Esophagus squamous epithelium (tissue), 5 donors: ENCODE measurements around the gene CPLX1. TPM values are rescaled to one million over a fixed set of nuclear protein-coding genes. Genes with fewer than 3 reads are reported as not detected.

ENCODE experiments used
- DNase-seq: peaks from one replicate; lab custom pipeline; 2025; lab: John Stamatoyannopoulos, UW
- H3K27ac ChIP-seq, 4 donors: fragments of 200-600 bp; sonication (generic); one replicate each; pipeline ENCODE4 v1.5.1; 2016 to 2019; ENCODE audit warnings: mild to moderate bottlenecking in 1 of 4
- H3K27me3 ChIP-seq, 4 donors: fragments of 200-600 bp; sonication (generic); 1 replicate in 3 of 4; 2 replicates in 1 of 4; pipeline versions ENCODE4 v1.5.1 to v1.6.0; 2017 to 2021; ENCODE audit warnings: antibody characterized with exemption in 1 of 4
- H3K36me3 ChIP-seq, 3 donors: fragments of 200-600 bp; sonication (generic); one replicate each; pipeline ENCODE4 v1.5.1; 2016 to 2019
- H3K4me1 ChIP-seq, 3 donors: fragments of 200-600 bp; sonication (generic); one replicate each; pipeline ENCODE4 v1.5.1; 2017 to 2019
- H3K4me3 ChIP-seq, 4 donors: fragments of 200-600 bp; sonication (generic); 1 replicate in 3 of 4; 2 replicates in 1 of 4; pipeline ENCODE4 v1.5.1; 2016 to 2019; ENCODE audit warnings: mild to moderate bottlenecking in 2 of 4, moderate library complexity in 1 of 4
- H3K9me3 ChIP-seq, 3 donors: fragments of 200-600 bp; sonication (generic); one replicate each; pipeline ENCODE4 v1.5.1; 2016 to 2019
- CTCF ChIP-seq, 6 experiments: fragments of 450-650 bp in 4 of 6; fragments of 200-600 bp in 2 of 6; sonication (generic) in 2 of 6; IDR thresholded peaks; one replicate each; pipeline ENCODE4 v1.5.1; 2016 to 2019; ENCODE audit warnings: antibody characterized with exemption in 6 of 6, mild to moderate bottlenecking in 4 of 6, moderate library complexity in 4 of 6
- POLR2A ChIP-seq, 4 donors: fragments of 450-650 bp; IDR thresholded peaks; one replicate each; pipeline ENCODE4 v1.6.1; 2017; ENCODE audit warnings: antibody characterized with exemption in 4 of 4, mild to moderate bottlenecking in 4 of 4, moderate library complexity in 3 of 4
- WGBS, 2 donors: methylation state at CpG; one replicate each; pipeline ENCODE4 v1.1.5; 2018; 5-methylcytosine and 5-hydroxymethylcytosine counted together
- intact Hi-C: fragments of 100-400 bp; cut with DNase I; formaldehyde crosslinking; loops from one replicate; pipeline ENCODE4 v1.15.0; 2022
- total RNA-seq, 4 donors: library from RNA; depleted of rRNA; stranded (reverse); fragments of >200 nt; gene quantifications; one replicate each; pipeline ENCODE4 v1.1.0, GENCODE V29; 2016
- donor health status: DM: yes; HTN: yes; CAD: no.

Gene CPLX1
- total RNA-seq, 4 donors from 2014 or later = 0.44 to 0.57 TPM; not detected in 2

- 90 to 94% methylated on average over 19 of the region's 19 CpGs for WGBS, 2 donors
- no peak for DNase-seq
- TF ChIP-seq POLR2A (IDR thresholded peaks at IDR 0.05) (no peak), CTCF (IDR thresholded peaks at IDR 0.05) (no peak)
- Histone ChIP-seq H3K9me3 (no peaks in the 10 kb centered on the region), H3K27me3 (no peaks in the 10 kb centered on the region), H3K4me1 (peaks cover 5 to 53% (median 22%) of the 10 kb centered on the region in 3 donors), H3K27ac (no peak overlapping the region), H3K36me3 (peaks cover 4 to 99% (median 18%) of the 10 kb centered on the region in 3 donors), H3K4me3 (no peak overlapping the region)
- intact Hi-C loops = no loop called here
These were observed 56.4 kb downstream of the CPLX1 start for GRCh38 chr4:769511-769910.

GRCh38 chr4:768995-769394 lies 56.9 kb downstream of the CPLX1 start:
- 82 to 86% methylated on average over 5 to 10 of the region's 12 CpGs for WGBS, 2 donors
- H3K27ac ChIP-seq = no peak overlapping the region
- H3K4me3 ChIP-seq = no peak overlapping the region
- H3K36me3 ChIP-seq = peaks cover 6 to 99% (median 18%) of the 10 kb centered on the region in 3 donors
- DNase-seq = no peak
- no peaks in the 10 kb centered on the region for H3K9me3 ChIP-seq
- peaks cover 5 to 49% (median 22%) of the 10 kb centered on the region in 3 donors for H3K4me1 ChIP-seq
- no peak for TF ChIP-seq POLR2A (IDR thresholded peaks at IDR 0.05)
- TF ChIP-seq CTCF (IDR thresholded peaks at IDR 0.05) = no peak
- no peaks in the 10 kb centered on the region for H3K27me3 ChIP-seq
- intact Hi-C loops = no loop called here

- no peak for DNase-seq
- Histone ChIP-seq H3K27me3 (no peaks in the 10 kb centered on the region), H3K36me3 (peaks cover 8 to 99% (median 18%) of the 10 kb centered on the region in 3 donors), H3K4me3 (no peak overlapping the region), H3K4me1 (peaks cover 5 to 40% (median 15%) of the 10 kb centered on the region in 3 donors), H3K9me3 (no peaks in the 10 kb centered on the region), H3K27ac (no peak overlapping the region)
- TF ChIP-seq CTCF (IDR thresholded peaks at IDR 0.05) = no peak
- TF ChIP-seq POLR2A (IDR thresholded peaks at IDR 0.05) = no peak
- WGBS, 2 donors = 91% methylated on average over 10 to 15 of the region's 15 CpGs
- intact Hi-C loops = no loop called here
These were observed 57.9 kb downstream of the CPLX1 start for GRCh38 chr4:768076-768475.

- no peak for DNase-seq
- Histone ChIP-seq H3K27me3 (no peaks in the 10 kb centered on the region), H3K27ac (peak overlapping the region in 3 of 4 donors; percentile 9 to 19 (median 10)), H3K9me3 (no peaks in the 10 kb centered on the region), H3K4me1 (peaks cover 5 to 26% (median 10%) of the 10 kb centered on the region in 3 donors), H3K4me3 (no peak overlapping the region), H3K36me3 (peaks cover 10 to 100% (median 18%) of the 10 kb centered on the region in 3 donors)
- intact Hi-C loops = no loop called here
- WGBS, 2 donors = 71 to 86% methylated on average over 15 to 18 of the region's 21 CpGs
- TF ChIP-seq CTCF (IDR thresholded peaks at IDR 0.05) = no peak
- no peak for TF ChIP-seq POLR2A (IDR thresholded peaks at IDR 0.05)
These were observed 59.2 kb downstream of the CPLX1 start for GRCh38 chr4:766559-767283.

GRCh38 chr4:766152-766515 lies 59.8 kb downstream of the CPLX1 start:
- H3K36me3 ChIP-seq = peaks cover 13 to 100% (median 20%) of the 10 kb centered on the region in 3 donors
- no peaks in the 10 kb centered on the region for H3K9me3 ChIP-seq
- intact Hi-C loops = no loop called here
- H3K27me3 ChIP-seq = no peaks in the 10 kb centered on the region
- no peak overlapping the region for H3K4me3 ChIP-seq
- no peak for TF ChIP-seq CTCF (IDR thresholded peaks at IDR 0.05)
- no peak for TF ChIP-seq POLR2A (IDR thresholded peaks at IDR 0.05)
- peak overlapping the region in 1 of 4 donors; percentile 10 for H3K27ac ChIP-seq
- 35 to 59% methylated on average over 7 of the region's 7 CpGs for WGBS, 2 donors
- no peak for DNase-seq
- peaks cover 5 to 22% (median 6%) of the 10 kb centered on the region in 3 donors for H3K4me1 ChIP-seq
